H1 (cell line): ENCODE measurements around the gene TEX264. TPM values are rescaled to one million over a fixed set of nuclear protein-coding genes. Genes with fewer than 3 reads are reported as not detected.

ENCODE experiments used
- CTCF ChIA-PET: fragments of 300-600 bp; sonication (Branson Sonifier 250); formaldehyde crosslinking; loops from one replicate; lab custom pipeline; 2021; ENCODE audit not compliant: partially characterized antibody; lab: Charles Lee
- POLR2A ChIA-PET: fragments of 300-600 bp; sonication (Branson Sonifier 250); formaldehyde crosslinking; loops from one replicate; lab custom pipeline; 2021; ENCODE audit warnings: inconsistent platforms; ENCODE audit not compliant: partially characterized antibody; lab: Charles Lee
- DNase-seq, 2 experiments: peaks; one replicate each; pipeline versions ENCODE4 v3.0.0 to v3.0.0-alpha.2; 2010 to 2022; ENCODE audit warnings: low spot score in 2 of 2, low read depth in 1 of 2, mixed read lengths in 1 of 2
- FAIRE-seq: peaks from 2 replicates; lab custom pipeline; 2011; peaks lifted over from hg19 to GRCh38; lab: Jason Lieb, UNC
- H2AFZ ChIP-seq: 2 replicates; pipeline ENCODE4 v1.8.1; 2012; ENCODE audit warnings: low read length, inconsistent platforms
- H2AK5ac ChIP-seq: 2 replicates; pipeline ENCODE4 v1.6.1; 2013; ENCODE audit warnings: low read depth, low read length
- H2BK120ac ChIP-seq: replicated peaks from 2 replicates; pipeline ENCODE3; 2013; ENCODE audit warnings: low read depth, low read length, inconsistent platforms
- H2BK12ac ChIP-seq: 2 replicates; pipeline ENCODE4 v1.6.1; 2013; ENCODE audit warnings: low read depth, low read length
- H2BK15ac ChIP-seq: 2 replicates; pipeline ENCODE4 v1.6.1; 2013; ENCODE audit warnings: low read length
- H2BK20ac ChIP-seq: 2 replicates; pipeline ENCODE4 v1.6.1; 2013; ENCODE audit warnings: low read length
- H2BK5ac ChIP-seq: 2 replicates; pipeline ENCODE4 v1.6.1; 2013; ENCODE audit warnings: low read depth, low read length
- H3K14ac ChIP-seq: 2 replicates; pipeline ENCODE4 v1.6.1; 2013; ENCODE audit warnings: inconsistent platforms; ENCODE audit not compliant: insufficient read length
- H3K18ac ChIP-seq: 2 replicates; pipeline ENCODE4 v1.6.1; 2013; ENCODE audit warnings: low read length; ENCODE audit errors: extremely low read depth
- H3K23ac ChIP-seq: 2 replicates; pipeline ENCODE4 v1.6.1; 2013; ENCODE audit warnings: inconsistent platforms; ENCODE audit not compliant: insufficient read length
- H3K23me2 ChIP-seq: 2 replicates; pipeline ENCODE4 v1.6.1; 2013; ENCODE audit warnings: low read depth, low read length
- H3K27ac ChIP-seq: 2 replicates; pipeline ENCODE4 v1.6.1; 2011; ENCODE audit warnings: low read depth, low read length, inconsistent platforms
- H3K27me3 ChIP-seq, 4 experiments: replicated peaks in 1 of 4; 1 replicate in 1 of 4; 2 replicates in 3 of 4; pipeline versions ENCODE4 v1.6.1 to v1.8.1; 2011 to 2013; ENCODE audit warnings: low read length in 3 of 4, mild to moderate bottlenecking in 3 of 4, inconsistent platforms in 2 of 4, mixed read lengths in 2 of 4, moderate library complexity in 1 of 4; ENCODE audit not compliant: control insufficient read depth in 3 of 4, insufficient read depth in 3 of 4; ENCODE audit errors: extremely low read depth in 1 of 4
- H3K36me3 ChIP-seq, 4 experiments: 2 replicates each; pipeline versions ENCODE4 v1.6.1 to v1.8.1; 2011 to 2013; ENCODE audit warnings: mild to moderate bottlenecking in 4 of 4, low read length in 3 of 4, moderate library complexity in 2 of 4, control low read depth in 1 of 4, inconsistent platforms in 1 of 4; ENCODE audit not compliant: insufficient read depth in 4 of 4, control insufficient read depth in 2 of 4
- H3K4ac ChIP-seq: replicated peaks from 2 replicates; pipeline ENCODE3; 2013; ENCODE audit warnings: low read length, low read depth, mixed read lengths, inconsistent platforms; ENCODE audit not compliant: insufficient read length
- H3K4me1 ChIP-seq, 4 experiments: replicated peaks in 1 of 4; 1 replicate in 1 of 4; 2 replicates in 3 of 4; pipeline versions ENCODE4 v1.6.1 to v1.8.1; 2011 to 2013; ENCODE audit warnings: low read length in 3 of 4, inconsistent platforms in 2 of 4, mixed read lengths in 1 of 4; ENCODE audit not compliant: insufficient read depth in 4 of 4, control insufficient read depth in 3 of 4
- H3K4me2 ChIP-seq, 2 experiments: 2 replicates each; pipeline versions ENCODE4 v1.6.1 to v1.8.1; 2011 to 2013; ENCODE audit warnings: low read depth in 2 of 2, low read length in 2 of 2, control low read depth in 1 of 2, inconsistent platforms in 1 of 2, mild to moderate bottlenecking in 1 of 2; ENCODE audit not compliant: insufficient read depth in 1 of 2
- H3K4me3 ChIP-seq, 4 experiments: fragments of 200-600, 300-600 bp in 1 of 4; sonication (generic), shearing (Covaris generic), sonication (Bioruptor Twin) in 1 of 4; 2 replicates each; pipeline versions ENCODE4 v1.5.1 to v1.8.1; 2011 to 2016; ENCODE audit warnings: low read length in 4 of 4, low read depth in 3 of 4, control low read depth in 2 of 4, inconsistent platforms in 2 of 4, mild to moderate bottlenecking in 2 of 4, mixed read lengths in 1 of 4, moderate library complexity in 1 of 4; ENCODE audit not compliant: insufficient read depth in 2 of 4; ENCODE audit errors: extremely low read depth in 1 of 4
- H3K56ac ChIP-seq: replicated peaks from 2 replicates; pipeline ENCODE3; 2013; ENCODE audit warnings: low read depth, mild to moderate bottlenecking, mixed read lengths, low read length, inconsistent platforms; ENCODE audit not compliant: insufficient read length
- H3K79me1 ChIP-seq: 2 replicates; pipeline ENCODE4 v1.6.1; 2013; ENCODE audit warnings: low read depth, low read length, control low read depth
- H3K79me2 ChIP-seq, 2 experiments: 2 replicates each; pipeline versions ENCODE4 v1.6.1 to v1.8.1; 2012 to 2013; ENCODE audit warnings: low read length in 2 of 2, mild to moderate bottlenecking in 2 of 2, inconsistent platforms in 1 of 2; ENCODE audit not compliant: insufficient read depth in 2 of 2, control insufficient read depth in 1 of 2
- H3K9ac ChIP-seq, 4 experiments: replicated peaks in 1 of 4; 1 replicate in 1 of 4; 2 replicates in 3 of 4; pipeline versions ENCODE4 v1.6.1 to v1.8.1; 2011 to 2013; ENCODE audit warnings: low read depth in 3 of 4, low read length in 3 of 4, control low read depth in 2 of 4, mild to moderate bottlenecking in 2 of 4, moderate library complexity in 2 of 4, inconsistent platforms in 1 of 4; ENCODE audit errors: extremely low read depth in 1 of 4
- H3K9me3 ChIP-seq, 2 experiments: 2 replicates each; pipeline versions ENCODE4 v1.6.1 to v1.8.1; 2012 to 2013; ENCODE audit warnings: mild to moderate bottlenecking in 2 of 2, moderate library complexity in 2 of 2, control low read depth in 1 of 2, inconsistent platforms in 1 of 2, low read depth in 1 of 2, low read length in 1 of 2, mixed read lengths in 1 of 2; ENCODE audit not compliant: insufficient read depth in 2 of 2
- H4K20me1 ChIP-seq, 2 experiments: replicated peaks in 1 of 2; 2 replicates each; pipeline versions ENCODE3 to v1.8.1; 2011 to 2013; ENCODE audit warnings: inconsistent platforms in 2 of 2, low read length in 2 of 2, mild to moderate bottlenecking in 1 of 2; ENCODE audit not compliant: insufficient read depth in 2 of 2, control insufficient read depth in 1 of 2
- H4K5ac ChIP-seq: 2 replicates; pipeline ENCODE4 v1.6.1; 2013; ENCODE audit warnings: low read length, low read depth, mixed read lengths, inconsistent platforms; ENCODE audit not compliant: insufficient read length
- H4K8ac ChIP-seq: 2 replicates; pipeline ENCODE4 v1.8.0; 2013; ENCODE audit warnings: mild to moderate bottlenecking, moderate library complexity, low read length, inconsistent platforms; ENCODE audit not compliant: insufficient read depth; ENCODE audit errors: extremely low read depth
- H4K91ac ChIP-seq: replicated peaks from 2 replicates; pipeline ENCODE3; 2013; ENCODE audit warnings: low read length, mixed read lengths, inconsistent platforms; ENCODE audit not compliant: insufficient read length
- POU5F1 ChIP-seq: IDR thresholded peaks from 2 replicates; pipeline ENCODE4 v1.6.1; 2011; ENCODE audit warnings: low read depth, mild to moderate bottlenecking, low read length, moderate library complexity
- WGBS, 2 experiments: shearing (Covaris generic) in 1 of 2; methylation state at CpG; one replicate each; pipeline versions ENCODE4 v1.1.6 to v1.1.7; 2013 to 2015; ENCODE audit warnings: low lambda C conversion rate in 2 of 2, mixed read lengths in 2 of 2, inconsistent platforms in 1 of 2, low coverage in 1 of 2, missing lambda C conversion rate in 1 of 2; ENCODE audit not compliant: insufficient replicate concordance in 2 of 2, insufficient coverage in 1 of 2, insufficient read length in 1 of 2; ENCODE audit errors: extremely low coverage in 1 of 2, missing lambda C conversion rate in 1 of 2; 5-methylcytosine and 5-hydroxymethylcytosine counted together
- polyA plus RNA-seq, 7 experiments: library from polyadenylated mRNA; depleted of rRNA in 3 of 7; stranded (reverse) in 5 of 7; unstranded in 2 of 7; fragments of >200 nt in 5 of 7; fragments of 200-250 nt in 2 of 7; gene quantifications; 1 replicate in 5 of 7; 2 replicates in 1 of 7; 4 replicates in 1 of 7; pipeline versions ENCODE4 v1.2.1 to v1.2.3, GENCODE V29; 2011 to 2013; ENCODE audit warnings: missing spikeins in 2 of 7, mixed read lengths in 2 of 7
- total RNA-seq: library from RNA; stranded (reverse); fragmentation: NEBNext Ultra II Directional; extraction: Animal tissue kit (Norgen Biotek cat#: 25700); gene quantifications from 2 replicates; pipeline ENCODE4 v1.2.1, GENCODE V29; 2021

TEX264 gene
- total and polyA plus RNA-seq, 2 of the 8 experiments (the other 6 are each of a cell fraction or from before 2014, with no cell fraction given), result 11.2 to 35.6 TPM

GRCh38 chr3:51686056-51686455 is 15.0 kb downstream of the TEX264 start:
- Histone ChIP-seq H4K5ac (no peak overlapping the region), H3K23ac (no peak overlapping the region), H3K14ac (no peak overlapping the region), H3K4me1 (peaks cover 2 to 12% (median 4%) of the 10 kb centered on the region in 4 experiments; a peak in 4 of 7 replicates), H2AFZ (no peak overlapping the region), H3K27ac (no peak overlapping the region), H3K56ac (no peak overlapping the region), H3K23me2 (no peaks in the 10 kb centered on the region), H2BK12ac (peak overlapping the region; percentile 75; the same call in 1 of the 2 replicates), H3K36me3 (no peaks in the 10 kb centered on the region), H3K4me2 (no peak overlapping the region), H4K91ac (no peak overlapping the region), H4K8ac (0 out of 2 replicates have a peak overlapping the region, but pooled peaks have one; percentile 1), H3K9me3 (no peaks in the 10 kb centered on the region), H3K4me3 (no peak overlapping the region), H3K27me3 (no peaks in the 10 kb centered on the region), H3K9ac (no peak overlapping the region), H3K4ac (no peak overlapping the region), H2BK120ac (no peak overlapping the region), H2AK5ac (no peak overlapping the region), H3K79me2 (no peaks in the 10 kb centered on the region), H4K20me1 (peaks cover 0 to 2% of the 10 kb centered on the region in 2 experiments), H2BK15ac (no peak overlapping the region), H3K79me1 (no peaks in the 10 kb centered on the region; the same call in 1 of the 2 replicates), H2BK20ac (no peak overlapping the region), H3K18ac (no peak overlapping the region; the same call in 1 of the 2 replicates), H2BK5ac (no peak overlapping the region)
- ChIA-PET POLR2A (interaction anchor here (2.3 kb wide), 1 partner anchor 17 kb away, joined by 7 read pairs; no protein-coding TSS in a partner anchor), CTCF (interaction anchor here (1.0 to 8.2 kb wide), 6 partner anchors 13 to 184 kb away, joined by 4 to 31 read pairs (median 6); no protein-coding TSS in a partner anchor)
- no peak for DNase-seq
- 94% methylated on average over 4 of the region's 4 CpGs; no CpG with 5 or more reads in 1 of the 2 experiments for WGBS, 2 experiments
- no peak for TF ChIP-seq POU5F1
- no peak for FAIRE-seq
